NCI-H446 (cell line): Measurements from ENCODE around the gene LDHA.

Experiments
- DNase-seq, 2 experiments: peaks; one replicate each; lab custom pipeline; 2025; lab: John Stamatoyannopoulos, UW

LDHA gene

DNA sequence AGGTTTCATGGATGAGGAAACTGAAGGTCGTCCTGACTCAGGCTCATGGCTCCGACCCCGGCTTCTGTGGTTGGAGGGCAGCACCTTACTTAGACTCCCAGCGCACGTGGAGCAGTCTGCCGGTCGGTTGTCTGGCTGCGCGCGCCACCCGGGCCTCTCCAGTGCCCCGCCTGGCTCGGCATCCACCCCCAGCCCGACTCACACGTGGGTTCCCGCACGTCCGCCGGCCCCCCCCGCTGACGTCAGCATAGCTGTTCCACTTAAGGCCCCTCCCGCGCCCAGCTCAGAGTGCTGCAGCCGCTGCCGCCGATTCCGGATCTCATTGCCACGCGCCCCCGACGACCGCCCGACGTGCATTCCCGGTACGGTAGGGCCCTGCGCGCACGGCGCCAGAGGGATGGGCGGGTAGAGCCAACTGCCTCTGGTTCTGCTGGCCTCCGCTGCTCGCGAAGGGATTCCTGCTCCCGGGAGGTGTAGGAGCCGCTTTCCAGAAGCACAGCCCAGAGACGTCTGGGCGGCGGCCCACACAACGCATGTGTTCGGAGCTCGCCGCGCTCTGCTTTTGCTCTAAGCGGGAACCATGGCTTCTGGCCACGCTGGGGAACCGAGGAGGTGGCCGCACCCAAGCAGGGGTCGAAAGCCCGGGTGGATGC is at the start of gene LDHA:
Gene LDHA (plus strand): TSS at position 289 of the 653 bp plus-strand sequence. CDS start 2,280 bp downstream, outside the sequence.
- DNase-seq, result peak; percentile 94 to 97

DNA sequence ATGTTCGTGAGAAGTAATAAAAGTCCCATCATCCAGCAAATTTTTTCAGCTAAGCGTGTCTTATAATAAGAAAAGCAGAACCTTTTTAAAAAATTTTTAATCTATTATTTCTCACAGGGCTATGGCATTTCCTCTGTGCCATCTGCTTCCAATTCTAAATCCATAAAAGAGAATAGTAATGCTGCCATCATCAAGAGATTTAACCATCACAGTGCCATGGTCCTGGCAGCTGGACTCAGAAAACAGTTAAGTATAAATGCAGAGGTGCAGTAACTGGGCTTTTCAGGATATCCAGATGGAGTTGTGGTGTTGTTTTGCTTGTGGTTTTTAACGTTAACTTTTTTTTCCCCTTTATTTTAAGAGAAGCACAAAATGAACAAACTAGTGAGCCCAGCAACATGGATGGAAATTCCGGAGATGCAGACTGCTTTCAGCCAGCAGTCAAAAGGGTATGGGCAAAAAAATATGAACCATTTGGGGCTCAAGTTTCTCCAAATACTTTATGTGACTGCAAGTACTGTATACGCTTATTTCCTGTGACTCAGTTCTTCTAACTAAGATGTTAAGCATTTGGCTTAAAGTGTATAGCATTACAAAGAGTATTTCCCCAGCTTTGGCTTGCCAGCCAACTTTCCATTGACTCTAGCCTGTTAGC is 46.8 kb upstream of the LDHA start:
- no peak for DNase-seq

DNA sequence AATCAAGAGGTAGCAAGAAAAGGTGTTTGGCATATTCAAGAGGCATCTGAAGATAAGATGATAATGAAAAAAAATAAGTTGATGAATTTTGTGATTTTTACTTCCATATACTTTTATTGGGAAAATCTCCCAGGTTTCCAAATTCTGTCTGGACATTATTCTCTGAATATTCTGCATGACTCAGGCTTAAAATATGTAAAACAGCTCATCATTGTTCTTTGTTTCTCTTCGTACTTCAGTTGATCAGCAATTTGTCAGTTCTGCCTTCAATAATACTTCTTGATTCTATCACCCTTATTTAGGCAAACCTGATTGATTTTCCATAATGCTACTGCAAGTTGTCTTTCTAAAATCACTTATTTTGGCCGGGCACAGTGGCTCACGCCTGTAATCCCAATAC is 41.8 kb upstream of the LDHA start:
- no peak for DNase-seq

DNA sequence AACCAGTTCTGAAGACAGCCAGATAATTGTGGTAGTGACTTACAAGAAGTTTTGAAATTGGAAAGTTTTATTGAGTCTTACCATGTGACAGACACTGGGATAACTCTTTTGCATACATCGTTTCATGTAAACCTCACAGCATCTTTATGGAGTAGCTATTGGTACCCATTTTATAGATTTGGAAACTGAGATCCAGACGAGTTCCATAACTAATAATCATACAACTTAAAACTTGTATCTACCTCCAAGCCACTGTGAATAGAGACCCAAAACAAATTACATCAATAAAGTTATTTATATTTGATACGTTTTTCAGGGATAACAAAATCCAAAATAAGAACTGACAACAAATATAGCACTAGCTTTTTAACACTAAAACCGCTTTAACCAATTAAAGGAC is 35.7 kb upstream of the LDHA start:
- DNase-seq, result no peak

DNA sequence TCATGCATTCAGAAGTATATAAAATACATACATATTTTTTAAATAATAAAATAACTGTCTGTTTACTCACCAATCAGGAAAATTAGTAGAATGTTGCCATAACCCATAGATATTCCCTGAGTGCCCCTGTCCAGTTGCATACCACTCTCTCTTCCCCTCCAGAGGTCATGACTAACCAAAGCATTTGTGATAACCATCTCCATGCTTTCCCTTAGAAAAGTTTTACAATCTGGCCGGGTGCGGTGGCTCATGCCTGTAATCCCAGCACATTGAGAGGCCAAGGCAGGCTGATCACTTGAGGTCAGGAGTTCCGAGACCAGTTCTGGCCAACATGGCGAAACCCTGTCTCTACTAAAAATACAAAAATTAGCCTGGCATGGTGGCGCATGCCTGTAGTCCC is 33.2 kb upstream of the LDHA start:
- no peak for DNase-seq

DNA sequence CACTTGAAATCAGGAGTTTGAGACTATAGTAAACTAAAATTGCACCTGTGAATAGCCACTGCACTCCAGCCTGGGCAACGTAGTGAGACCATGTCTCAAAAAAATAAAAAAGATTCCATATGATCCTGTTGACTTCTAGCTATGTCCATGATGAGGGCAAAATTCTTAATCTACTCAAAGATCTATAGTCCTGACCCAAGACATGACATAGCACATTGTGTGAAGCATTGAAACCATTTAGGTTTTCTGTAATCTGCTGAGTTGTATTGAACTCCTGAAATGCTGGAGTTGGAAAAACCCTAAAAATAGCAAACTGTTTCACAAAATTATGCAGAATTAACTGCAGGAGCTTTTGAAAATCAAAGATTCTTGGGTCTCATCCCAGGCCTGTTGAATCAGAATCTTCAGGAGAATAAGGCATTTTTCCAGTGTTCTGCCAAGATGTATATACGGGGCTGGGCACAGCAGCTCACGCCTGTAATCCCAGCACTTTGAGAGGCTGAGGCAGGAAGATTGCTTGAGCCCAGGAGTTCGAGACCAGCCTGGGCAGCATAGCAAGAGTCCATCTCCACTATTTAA is 29.8 kb upstream of the LDHA start:
- no peak for DNase-seq

DNA sequence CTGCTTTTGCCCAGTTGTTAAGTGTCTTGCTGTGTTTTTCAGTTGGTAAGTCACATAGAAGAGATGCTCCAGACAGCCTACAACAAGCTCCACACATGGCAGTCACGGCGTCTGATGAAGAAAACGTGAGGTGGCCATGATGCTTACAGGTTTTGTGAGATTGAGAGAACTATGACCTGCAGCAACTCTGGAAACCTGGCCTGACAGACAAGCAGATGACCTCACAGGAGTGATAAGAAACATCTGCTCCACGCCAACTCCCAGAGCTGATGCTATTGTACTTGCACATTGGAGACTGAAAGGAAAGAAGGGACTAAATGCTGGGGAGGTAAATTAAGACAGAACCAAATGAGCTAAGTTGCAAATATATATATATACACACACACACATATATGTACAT is 28.6 kb upstream of the LDHA start:
- no peak for DNase-seq

DNA sequence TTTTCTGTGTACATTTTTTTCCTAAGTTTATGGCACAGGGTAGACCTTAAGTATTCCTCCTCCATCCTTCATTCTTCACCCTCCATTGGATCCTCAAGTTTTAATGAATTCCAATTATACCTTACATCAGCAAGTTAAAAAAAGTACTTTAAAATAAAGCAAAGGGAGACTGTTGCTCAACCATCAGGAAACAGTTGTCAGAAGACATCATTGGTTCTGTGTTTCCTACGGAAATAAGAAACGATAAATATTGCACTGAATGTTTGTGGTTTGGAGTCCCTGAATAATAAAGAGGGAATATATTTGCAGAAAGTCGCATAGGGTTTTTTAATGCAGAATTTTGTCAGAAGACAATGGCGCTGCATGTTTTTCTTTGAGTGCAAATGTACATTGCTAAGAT is 28.1 kb upstream of the LDHA start:
- DNase-seq, result no peak

DNA sequence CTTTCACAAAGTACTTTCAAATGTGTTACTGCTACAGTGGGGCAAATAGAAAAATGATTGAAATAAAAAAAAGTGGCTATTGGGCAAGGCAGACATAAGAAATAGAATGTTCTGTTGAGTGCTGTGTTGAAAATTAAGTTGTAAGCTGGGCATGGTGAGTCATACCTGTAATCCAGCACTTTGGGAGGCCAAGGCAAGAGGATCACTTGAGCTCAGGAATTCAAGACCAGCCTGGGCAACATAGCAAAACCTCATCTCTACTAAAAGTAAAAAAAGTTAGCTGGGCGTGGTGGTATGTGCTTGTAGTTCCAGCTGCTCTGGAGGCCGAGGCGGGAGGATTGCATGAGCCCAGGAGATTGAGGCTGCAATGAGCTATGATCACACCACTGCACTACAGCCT is 26.9 kb upstream of the LDHA start:
- no peak for DNase-seq

DNA sequence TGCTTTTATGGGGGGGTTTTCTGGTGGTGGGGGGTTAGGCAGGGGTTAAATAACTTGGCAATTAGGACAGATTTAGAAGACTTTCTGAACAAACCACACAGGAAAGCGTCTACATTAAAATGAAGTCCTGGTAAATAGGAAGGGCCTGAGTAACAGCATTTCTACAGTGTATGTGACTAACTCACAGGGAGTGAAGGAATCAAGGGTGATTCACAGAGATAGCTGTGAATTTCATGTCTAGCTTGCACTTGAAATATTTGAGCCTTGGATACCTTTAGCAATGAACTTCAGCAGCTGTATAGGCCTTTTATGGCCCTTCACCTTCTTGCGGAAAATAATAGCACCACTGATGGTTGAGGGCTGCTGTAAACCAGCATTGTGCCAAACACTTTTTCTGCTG is 26.1 kb upstream of the LDHA start:
- DNase-seq, result no peak

DNA sequence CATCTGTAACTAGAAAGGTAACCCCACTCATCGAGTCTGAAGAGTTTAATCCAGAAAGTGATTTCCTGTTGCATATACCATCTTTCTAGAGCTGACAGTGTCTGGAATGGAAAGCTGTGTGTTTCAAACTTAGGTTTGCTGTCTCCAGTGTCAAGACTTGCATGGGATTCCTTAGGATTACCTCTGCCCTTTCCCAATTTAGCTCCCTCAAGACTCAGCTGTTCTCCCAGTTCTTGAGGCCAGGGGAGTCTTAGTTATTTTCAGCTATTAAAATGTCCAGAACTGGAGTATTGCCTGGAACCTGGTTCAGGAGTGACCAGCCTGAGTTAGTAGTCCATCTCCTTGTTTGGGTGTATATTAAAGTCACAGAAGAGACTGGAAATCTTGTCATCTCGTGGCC is 25.0 kb upstream of the LDHA start:
- no peak for DNase-seq

DNA sequence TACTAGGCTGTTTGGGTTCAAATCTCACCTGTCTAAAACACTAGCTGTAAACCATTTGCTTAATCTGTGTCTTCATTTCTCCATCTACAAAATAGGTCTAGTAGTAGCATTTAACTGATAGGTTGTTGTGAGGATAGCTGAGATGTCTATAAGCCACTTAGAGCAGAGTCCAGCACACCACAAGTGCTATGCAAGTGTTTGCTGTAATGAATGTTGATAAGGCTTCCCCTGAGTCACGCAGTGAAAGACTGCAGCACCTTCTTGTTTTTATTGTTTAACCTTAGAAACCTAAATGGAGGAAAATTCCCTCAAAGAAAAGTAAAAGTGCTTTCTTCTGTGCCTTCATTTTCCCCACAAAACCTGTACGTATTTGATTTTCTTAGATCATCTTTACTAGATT is 23.1 kb upstream of the LDHA start:
- no peak for DNase-seq

DNA sequence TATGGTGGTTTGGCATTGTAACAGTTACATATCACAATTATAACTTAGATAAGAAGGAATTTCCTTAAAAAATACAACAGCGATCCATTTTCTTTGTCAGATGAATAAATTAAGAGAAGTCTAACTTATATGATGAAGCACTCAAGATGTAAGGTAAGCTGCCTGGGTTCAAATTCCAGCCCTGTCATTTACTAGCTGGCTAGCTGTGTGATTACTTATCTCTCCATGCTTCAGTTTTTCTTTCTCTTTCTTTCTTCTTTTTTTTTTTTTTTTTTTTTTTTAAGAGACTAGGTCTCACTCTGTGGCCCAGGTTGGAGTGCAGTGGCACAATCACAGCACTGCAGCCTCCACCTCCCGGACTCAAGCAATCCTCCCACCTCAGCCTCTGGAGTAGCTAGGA is 22.2 kb upstream of the LDHA start:
- no peak for DNase-seq

DNA sequence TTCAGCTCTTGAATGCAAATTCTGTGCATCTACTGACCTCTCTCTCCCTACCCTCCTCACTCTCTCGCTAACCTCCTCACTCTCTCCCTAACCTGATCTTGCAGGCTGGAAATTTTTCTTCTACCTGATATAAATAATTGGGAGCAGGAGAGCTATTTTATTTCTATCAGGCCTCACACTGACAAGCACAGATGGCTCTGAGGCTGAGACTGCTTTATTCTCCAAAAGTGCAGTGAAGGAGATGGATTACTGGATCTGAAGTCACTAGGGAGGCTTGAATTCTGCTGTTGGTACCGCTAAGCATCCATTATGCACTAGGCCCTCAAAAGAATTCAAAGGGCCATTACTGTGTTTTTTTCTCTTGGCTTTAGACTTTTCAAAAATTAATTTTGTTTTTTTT is 19.4 kb upstream of the LDHA start:
- no peak for DNase-seq

DNA sequence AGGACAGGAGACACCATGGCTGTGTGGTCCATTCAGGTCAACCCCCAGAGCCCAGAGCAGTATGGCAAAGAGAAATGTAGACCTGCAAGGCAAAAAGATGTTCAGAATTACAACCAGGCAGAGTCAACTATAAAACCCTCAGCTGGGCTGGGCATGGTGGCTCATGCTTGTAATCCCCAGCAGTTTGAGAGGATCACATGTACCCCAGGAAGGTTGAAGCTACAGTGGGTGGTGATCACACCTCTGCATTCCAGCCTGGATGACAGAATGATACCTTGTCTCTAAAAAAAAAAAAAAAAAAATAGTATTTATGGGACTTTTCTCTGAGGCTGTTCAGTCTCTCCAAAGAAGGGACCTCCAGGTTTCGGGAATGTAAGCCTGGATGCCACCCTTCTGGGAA is 18.4 kb upstream of the LDHA start:
- DNase-seq, result no peak

DNA sequence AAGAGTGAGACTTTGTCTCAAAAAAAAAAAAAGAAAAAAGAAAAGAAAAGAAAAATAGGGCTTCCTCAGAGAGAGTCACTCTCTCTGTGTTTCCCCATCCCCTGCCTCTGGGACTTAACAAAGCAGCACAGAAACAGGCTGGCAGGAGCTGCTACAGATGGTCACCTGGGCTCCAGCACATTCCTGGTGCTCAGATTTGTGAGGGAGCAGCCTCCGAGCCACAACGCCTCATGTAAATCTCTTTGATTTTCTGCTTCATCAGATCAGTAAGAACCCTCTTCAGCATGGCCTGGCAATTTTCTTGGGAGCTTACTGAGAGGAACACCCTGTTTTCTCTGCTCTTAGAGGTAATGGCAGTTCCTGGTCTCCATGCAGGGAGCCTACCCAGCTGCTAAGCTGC is 15.2 kb upstream of the LDHA start:
- no peak for DNase-seq

DNA sequence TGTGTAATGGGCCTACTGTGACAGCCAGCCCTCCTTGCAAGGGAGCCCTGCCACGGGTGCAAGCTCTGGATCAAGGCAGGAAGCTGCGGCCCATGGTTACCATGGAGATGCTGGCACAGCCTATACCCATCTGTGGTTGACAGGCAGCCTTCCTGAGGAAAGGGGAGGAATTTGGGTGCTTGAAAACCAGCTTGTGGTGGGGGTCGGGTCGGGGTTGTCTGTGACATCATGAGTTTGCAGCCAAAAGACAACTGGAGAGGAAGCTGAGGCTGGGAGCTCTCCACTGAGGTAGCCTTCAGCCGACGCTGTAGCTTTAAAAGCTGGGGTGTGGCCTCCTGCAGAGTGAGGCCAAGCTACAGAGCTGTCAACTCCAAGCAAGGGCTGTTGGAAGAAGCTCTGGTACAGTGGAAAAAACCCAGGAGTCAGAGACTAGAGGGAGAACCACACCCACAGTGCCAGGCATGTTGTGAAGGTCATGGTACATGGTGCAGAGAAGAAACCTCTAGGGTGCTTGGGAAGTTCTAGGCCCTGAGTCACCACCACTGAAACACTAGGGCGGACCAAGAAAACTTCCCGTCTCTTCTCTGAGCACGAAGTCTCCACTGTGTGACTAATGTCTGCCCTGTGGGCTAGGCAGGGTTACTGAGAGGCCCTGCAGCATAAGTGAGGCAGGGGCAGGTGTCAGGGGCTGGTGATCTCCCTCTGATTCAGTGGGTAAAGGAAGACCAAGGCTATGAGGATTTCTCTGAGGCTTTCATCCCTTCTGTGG is 10.8 kb upstream of the LDHA start:
- DNase-seq, result peak; percentile 27 to 81

DNA sequence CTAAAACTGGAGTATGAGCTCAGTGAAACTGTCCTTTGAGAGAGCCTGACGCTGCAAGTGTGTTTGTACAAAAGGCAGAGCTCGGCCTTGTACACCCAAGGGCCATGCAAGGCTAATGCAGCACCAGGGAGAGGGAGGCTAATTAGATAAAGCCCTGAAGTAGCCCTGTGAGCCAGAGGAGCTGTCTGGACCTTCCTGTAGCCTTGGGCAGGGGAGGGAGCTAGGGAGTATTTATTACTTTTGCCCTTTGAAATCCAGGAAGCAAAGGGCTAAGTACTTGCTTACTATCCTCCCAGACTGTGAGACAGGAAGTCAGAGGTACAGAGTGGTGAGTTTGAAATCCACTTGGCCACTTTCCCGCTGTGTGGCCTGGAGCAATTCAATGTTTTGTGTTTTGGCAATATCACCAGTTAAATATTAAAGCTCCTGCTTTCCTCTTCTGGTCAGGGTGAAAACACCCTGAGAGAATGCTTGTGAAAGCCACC is 10.2 kb upstream of the LDHA start:
- no peak for DNase-seq

DNA sequence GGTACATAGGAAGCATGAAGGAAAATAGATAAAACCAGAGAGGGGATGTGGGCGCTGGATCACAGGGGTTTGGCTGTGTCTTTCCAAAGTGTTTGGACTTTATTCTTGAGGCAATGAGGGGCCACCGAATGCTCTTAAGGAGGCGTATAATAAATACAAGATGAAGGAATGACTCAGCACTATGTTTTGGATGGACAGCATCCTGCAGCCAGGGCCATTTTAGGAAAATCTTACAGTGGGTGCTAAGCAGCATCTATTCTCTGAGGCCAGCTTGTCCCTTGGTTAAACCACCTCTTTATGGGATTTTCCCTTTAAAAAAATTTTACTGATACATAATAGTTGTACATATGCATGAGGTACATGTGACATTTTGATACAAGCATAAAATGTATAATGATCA is 4.3 kb upstream of the LDHA start:
- DNase-seq, result no peak

DNA sequence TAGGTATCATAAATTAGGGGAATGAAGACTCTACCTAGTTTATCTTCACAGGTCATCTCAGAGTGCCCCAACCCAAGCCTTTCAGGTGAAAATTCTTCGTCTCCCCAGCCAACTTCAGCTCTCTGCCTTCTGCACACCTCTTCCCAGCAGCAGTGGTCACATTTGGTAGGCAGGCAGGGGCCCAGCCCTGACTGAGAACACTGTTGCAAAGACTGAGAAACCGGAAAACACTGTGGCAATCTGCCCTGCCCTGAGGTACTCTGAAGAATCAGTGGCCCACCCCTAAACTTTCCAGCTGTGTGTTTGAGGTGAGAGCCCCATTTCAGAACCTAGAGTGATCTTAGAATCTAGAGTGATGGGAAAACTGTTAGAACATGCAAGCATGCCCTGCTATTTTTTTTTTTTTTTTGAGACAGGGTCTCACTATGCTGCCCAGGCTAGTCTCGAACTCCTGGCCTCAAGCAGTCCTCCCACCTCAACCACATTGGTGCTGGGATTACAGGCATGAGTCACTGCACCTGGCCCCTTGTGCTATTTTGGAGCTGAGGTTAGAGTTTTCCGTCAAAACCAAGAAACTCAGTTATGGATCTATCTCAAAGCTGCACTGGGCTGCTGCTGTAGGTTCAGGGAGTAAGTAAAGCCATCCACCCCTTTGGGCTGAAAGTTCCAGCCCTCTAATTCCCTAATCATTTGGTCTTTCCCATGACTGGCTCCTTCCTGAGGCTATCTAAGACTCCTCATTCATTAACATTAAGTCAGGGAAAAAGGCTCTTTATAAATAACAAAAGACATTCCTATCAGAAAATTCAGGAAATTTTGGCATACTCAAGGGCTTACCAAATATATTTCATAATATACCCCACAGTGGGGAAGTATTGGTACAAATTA is 1.7 kb upstream of the LDHA start:
- DNase-seq, result no peak

DNA sequence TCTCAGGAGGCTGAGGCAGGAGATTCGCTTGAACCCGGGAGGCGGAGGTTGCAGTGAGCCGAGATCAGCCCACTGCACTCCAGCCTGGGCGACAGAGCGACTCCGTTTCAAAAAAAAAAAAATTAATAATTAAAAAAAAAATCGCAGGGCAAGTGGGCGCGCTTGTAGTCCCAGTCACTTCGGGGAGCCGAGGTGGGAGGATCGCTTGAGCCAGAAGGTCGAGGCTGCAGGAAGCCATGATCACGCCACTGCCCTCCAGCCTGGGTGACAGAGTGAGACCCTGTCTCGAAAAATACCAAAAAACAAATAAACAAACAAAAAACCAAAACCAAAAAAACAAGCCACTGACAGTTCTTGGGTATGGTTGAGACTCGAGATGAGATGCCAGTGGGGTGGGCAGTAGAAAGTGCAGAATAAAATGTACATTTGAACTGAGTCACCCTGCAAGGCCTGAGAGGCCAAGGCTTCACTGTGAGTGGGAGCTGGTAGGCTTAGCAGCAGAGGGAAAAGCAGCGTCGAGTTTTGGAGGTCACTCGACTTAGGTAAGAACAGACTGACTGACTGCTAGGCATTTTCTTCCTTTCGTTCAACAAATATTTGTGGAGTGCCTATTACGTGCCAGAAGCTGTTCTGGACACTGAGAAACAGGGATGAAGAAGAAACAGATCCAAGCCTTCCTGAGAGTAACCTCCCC is 635 bp upstream of the LDHA start:
- peak in 1 of 2 experiments; percentile 48 for DNase-seq
